PC-3 (cell line): ENCODE results near the gene EFCAB9.

Experiments
- CTCF ChIP-seq: fragments of 300-600 bp; sonication (generic); conservative IDR thresholded peaks from 2 replicates; pipeline ENCODE4 v1.5.1; 2017; ENCODE audit warnings: antibody characterized with exemption, low read depth, mild to moderate bottlenecking, low read length
- EZH2 ChIP-seq: fragments of 300-600 bp; sonication (generic); IDR thresholded peaks from one replicate; pipeline ENCODE4 v1.6.1; 2017; ENCODE audit warnings: antibody characterized with exemption, mild to moderate bottlenecking, low read length; ENCODE audit not compliant: unreplicated experiment
- EZH2phosphoT487 ChIP-seq: fragments of 300-600 bp; sonication (generic); IDR thresholded peaks from 2 replicates; pipeline ENCODE4 v1.6.1; 2018; ENCODE audit warnings: mild to moderate bottlenecking, antibody characterized with exemption, low read length, borderline replicate concordance

- no peak for TF ChIP-seq CTCF
- no peak for TF ChIP-seq EZH2phosphoT487
- no peak for TF ChIP-seq EZH2
These were observed 35.9 kb downstream of the EFCAB9 start for GRCh38 chr5:172229904-172230303.
